SKM-1 treated with dmso at 0.1 percent for 144 hours (cell line): ENCODE results near the gene KLHDC10.
A peak's percentile ranks its signal among the peaks of the same experiment; 100 is the strongest.
"Not testable (repeated sequence)": the region's sequence is repeated elsewhere in the genome, so short reads cannot be mapped to it uniquely, and the experiment has no call there.

Experiments used
- DNase-seq: peaks from one replicate; lab custom pipeline; 2025; ENCODE audit not compliant: unreplicated experiment; lab: John Stamatoyannopoulos, UW

KLHDC10 gene

DNA sequence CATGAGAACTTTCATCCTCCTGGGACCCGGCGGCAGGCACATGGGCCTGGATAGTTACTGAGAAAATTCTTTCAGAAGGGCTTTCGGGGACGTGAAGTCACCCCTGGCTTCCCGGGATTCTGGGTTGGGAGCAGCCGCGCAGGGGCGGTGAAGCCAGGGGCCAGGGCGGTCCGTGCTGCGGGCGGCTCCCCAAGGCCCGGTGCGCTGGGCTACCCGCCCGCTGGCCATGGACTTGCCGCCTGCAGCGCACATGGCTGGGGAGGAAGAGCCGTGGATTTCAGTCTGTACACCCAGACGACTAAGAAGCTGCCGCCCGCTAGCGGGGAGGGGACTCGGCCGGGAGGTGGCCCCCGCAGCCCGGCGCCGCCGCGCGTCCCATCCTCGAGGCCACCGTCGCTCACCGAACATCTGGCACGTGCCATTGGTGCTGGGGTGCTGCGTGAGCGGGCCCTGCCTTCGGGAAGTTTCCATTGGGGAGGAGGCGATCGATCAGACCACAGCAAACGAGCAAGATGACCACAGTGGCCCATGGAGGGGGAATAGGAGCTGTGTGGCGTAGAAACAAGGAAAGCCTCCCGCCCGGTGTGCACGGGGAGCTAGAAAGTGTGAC lies 70.3 kb downstream of the KLHDC10 start:
- no peak for DNase-seq

DNA sequence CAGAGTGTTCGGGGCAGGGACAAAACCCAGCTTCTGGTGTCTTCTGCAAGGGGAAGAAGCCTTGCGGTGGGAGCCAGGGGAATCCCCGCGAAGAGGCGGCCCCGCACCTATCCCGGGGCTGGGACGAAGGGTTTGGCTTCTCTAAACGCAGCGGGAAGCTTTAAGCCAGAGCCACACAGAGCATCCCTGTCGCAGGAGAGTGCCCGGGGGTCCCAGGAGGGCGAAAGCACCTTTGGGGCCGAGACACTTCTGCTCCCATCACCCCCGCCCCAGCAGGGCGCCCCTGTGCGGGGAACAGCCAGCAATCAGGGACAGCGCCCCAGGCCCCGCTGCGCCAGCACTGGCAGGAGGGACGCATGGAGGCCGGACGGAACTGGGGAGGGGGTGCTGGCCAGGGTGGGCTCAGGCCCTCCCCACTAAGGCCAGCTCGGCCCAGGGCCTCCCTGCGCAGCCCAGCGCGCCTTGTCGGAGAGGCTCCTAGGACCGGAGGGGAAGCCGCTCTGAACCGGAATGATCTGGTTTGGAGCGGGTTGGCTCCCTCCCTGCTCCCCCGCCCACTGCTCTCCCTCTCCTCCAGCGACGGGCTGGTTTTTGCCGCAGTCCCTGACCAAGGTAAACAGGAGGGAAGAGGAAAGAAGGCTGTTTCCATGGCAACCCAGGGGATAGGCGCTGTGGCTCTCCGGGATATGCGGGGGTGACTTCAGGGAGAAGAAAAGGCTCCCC lies 71.0 kb downstream of the KLHDC10 start:
- DNase-seq = no peak

DNA sequence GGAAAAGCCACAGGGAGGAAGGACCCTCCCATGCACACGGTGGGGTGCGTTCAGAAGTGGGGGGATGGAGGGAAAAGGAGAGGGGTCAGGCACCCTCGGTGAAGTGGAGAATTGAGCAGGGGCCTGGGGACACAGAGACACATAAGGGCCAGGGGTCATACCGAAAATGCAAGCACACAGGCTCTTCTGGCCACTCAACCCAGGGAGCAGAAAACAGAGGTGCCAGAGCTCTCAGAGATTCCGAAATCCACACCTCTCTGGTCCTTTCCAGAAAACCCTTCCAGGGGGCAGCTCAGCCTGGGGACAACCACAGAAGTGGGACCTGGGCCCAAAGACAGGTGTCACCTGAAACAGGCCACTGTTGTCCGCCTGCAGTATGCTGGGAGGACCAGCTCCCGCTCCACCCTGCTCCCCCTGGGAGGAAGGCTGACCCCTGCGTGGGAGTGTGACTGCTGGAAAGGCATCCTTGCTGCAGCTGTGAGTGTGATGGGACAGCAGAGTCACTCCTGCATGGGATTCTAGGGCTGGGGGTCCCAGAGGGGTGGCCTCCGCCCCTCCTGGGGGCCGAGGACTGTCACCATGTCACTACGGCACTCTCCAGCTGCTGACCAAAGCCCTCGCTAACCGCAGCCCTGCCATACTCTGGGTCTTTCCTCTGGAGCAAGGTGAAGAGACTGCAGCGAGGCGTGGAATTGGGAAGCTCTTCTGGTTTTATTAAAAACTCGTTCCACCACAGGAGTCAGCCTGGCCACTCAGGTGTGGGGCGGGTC lies 71.7 kb downstream of the KLHDC10 start:
- DNase-seq = no peak

DNA sequence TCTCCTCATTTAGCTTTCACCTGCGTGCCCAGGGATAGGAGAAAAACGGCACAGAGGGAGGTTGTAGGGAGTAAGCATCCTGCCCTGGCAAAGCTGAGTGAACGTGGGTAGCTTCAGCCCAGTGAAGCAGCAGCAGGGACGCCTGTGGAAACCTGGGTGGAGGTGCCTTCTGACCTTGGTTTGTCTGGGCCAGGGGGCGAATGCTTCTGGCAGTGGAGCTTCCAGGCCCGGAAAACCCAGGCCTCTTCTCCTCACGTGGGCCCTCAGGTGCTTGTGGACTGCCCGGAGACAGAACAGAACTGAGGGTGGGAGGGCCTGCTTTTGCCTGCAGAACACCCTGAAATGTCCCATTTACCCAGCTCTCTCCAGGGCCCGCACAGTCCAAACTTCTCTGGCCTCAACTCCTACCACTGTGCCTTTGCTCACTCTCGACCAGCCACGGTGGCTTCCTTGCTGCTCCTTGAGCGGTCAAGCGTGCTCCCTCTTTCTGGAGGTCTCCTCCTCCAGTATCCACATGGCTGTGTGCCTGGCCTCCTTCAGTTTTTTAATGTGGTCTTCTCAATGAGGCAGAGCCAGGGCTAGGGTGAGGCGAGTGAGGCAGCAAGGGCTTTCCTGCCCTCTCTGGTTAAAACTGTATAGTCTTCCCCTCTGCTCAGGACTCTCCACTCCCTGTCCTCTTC lies 72.5 kb downstream of the KLHDC10 start:
- no peak for DNase-seq

DNA sequence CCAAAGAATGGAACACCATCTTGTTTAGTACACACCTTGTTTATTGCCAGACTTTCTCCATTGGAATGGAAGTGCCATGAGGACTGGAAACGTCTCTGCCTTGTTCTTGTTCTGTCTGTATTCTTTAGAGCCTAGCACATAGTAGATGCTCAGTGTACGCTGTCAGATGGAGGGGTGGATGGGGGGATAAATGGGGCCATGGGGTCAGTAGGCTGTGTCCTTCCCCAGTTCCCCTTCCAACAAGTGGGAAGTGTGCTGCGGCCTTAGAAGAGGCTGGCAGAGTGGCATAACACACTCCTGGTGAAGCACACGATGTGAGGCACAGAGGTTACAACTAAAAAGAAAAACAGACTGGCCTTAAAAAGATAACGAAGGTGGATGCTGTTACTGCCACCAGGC lies 73.0 kb downstream of the KLHDC10 start:
- no peak for DNase-seq

DNA sequence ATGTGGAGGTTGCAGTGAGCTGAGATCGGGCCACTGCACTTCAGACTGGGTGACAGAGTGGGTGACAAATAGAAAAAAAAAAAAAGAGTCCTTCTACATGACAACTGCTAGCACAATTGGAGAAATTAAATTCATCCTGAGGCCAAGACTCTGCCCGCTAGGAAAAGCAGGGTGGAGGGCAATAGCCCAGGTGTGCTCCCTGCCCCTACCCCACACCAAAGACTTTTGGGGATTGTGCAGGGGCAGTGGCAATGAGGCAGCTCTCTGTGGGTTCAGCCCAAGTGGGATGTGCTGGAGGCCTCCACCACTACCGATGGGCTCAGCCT lies 73.6 kb downstream of the KLHDC10 start:
- no peak for DNase-seq

DNA sequence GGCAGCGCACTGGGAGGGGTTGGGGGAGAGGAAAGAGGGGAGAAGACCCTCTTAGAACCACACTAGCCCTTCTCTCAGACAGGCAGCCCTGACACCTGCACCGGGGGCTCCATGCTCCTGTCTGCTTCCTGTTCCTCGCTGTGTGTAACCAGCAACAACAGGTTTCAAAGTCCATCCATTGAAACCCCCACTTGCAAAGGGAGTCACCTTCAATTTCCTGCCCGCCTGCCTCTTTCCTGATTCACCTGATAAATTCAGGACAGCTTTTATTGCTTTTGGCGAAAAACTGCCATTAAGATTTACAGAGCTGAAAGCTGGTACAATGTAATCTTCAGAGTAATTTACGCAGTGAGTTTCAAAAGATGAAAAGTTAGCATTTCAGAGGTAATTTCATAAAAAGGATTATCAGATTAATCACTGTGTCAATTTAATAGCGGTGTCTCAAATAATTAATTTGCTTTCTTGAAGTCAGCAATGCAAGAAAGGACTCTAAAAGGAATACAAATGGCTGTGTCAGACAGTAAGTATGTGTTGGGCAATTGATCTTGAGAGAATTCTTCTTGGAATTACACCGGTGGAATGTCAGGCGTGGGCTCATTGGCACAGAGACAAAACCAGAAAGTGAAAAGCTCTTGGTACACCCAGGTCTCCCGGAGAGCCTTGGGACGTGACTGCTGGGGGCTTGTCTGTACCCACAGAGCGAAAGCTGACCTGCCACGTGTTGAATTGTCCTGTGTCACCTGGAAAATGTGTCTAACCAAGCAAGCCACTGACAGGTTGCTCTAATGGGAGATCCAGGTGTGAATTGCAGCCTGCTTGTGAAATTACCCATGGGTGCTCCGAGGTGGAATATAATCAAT lies 74.2 kb downstream of the KLHDC10 start:
- no peak for DNase-seq

DNA sequence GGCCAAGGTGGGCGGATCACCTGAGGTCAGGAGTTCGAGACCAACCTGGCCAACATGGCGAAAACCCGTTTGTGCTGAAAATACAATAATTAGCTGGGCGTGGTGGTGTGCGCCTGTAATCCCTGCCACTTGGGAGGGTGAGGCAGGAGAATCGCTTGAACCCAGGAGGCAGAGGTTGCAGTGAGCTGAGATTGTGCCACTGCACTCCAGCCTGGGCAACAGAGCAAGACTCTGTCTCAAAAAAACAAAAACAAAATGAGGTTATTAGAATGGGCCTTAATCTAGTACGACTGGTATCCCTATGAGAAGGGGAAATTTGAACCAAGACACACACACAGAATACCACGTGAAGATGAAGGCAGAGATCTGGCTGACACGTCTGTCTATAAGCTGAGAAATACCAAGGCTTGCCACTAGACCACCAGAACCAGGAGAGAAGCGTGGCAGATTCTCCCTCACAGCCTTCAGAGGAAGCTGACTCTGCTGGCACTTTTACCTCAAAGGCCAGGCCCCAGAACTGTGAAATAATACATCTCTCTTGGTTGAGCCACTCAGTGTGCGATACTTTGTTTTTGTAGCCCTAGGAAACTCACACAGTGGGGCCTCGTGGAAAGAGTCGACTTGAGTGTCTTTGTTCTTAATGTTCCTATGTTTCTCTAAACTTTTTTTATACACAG lies 75.2 kb downstream of the KLHDC10 start:
- no peak for DNase-seq

DNA sequence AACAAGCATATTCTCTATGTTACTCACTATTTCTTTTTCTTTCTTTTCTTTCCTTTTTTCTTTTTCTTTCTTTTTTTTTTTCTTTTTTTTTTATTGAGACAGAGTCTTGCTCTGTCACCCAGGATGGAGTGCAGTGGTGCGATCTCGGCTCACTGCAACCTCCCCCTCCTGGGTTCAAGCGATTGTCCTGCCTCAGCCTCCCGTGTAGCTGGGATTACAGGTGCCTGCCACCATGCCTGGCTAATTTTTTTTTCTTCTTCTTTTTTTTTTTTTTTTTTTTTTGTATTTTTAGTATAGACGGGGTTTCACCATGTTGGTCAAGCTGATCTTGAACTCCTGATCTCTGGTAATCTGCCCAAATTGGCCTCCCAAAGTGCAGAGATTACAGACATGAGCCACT lies 75.8 kb downstream of the KLHDC10 start:
- not testable (repeated sequence) for DNase-seq

DNA sequence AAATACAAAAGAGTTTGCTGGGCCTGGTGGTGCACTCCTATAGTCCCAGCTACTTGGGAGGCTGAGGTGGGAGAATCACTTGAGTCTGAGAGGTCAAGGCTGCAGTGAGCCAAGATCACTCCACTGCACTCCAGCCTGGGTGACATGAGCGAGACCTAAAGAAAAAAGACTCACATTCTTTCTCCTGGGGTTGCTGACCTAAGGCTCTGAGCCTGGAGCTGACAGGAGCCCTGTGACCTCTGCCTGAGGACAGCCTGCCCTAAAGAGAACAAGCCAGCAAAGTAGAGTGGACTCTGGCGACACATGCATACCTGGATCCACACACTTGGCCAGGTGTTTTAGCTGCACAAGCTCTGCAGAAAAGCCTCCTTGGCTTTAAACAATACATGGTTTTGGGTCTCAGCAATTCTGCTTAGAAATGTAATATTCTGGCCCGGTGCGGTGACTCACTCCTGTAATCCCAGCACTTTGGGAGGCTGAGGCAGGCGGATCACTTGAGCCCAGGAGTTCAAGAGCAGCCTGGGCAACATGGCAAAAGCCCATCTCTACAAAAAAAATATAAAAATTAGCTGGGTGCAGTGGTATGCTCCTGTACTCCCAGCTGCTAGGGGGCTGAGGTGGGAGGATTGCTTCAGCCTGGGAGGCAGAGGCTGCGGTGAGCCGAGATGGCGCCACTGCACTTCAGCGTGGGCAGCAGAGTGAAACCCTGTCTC lies 76.5 kb downstream of the KLHDC10 start:
- DNase-seq = no peak

DNA sequence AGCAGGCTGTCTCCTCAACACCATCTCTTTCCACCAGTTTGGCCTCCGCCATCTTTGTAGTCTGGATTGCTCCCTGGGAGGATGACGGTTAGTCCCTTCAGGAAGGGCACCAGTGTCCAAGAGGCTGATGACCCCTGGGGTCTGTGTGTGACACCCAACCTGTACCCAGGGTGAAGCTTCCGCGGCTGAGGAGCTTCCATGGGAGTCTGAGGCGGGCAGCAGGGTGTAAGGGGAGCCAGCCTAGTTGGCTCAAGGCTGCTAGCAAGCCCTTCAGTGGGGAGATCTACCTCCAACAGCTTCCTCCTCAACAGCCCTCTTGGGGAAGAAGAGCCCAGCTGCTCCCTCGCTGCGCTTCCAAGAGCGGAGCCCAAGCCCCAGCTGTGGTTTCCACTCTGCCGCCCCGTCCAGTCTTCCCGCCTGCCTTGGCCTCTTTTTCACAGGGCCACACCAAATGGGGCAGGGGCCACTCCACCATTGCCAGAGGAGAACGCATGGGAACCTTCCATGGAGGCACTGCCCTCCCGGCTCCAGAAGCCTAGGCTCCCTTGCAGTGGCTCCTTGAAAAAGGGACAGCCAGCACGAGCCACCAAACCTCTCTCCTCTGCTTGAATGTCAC lies 77.5 kb downstream of the KLHDC10 start:
- DNase-seq = no peak

DNA sequence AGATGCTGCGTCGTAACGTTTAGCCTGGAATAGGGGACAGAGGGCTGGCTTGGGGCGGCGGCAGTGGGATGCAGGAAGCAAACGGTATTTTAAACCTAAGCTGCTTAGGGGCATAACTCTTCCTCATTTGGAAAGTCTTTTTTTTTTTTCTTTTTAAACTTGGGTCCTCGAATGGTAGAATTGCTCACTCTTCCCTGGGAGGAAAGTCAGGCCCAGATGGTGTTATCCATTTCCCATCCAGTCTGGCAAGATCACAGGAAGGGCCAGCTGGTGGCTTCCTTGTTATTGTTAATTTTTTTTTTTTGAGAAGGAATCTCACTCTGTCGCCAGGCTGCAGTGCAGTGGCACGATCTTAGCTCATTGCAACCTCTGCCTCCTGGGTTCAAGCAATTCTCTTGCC lies 78.2 kb downstream of the KLHDC10 start:
- no peak for DNase-seq

DNA sequence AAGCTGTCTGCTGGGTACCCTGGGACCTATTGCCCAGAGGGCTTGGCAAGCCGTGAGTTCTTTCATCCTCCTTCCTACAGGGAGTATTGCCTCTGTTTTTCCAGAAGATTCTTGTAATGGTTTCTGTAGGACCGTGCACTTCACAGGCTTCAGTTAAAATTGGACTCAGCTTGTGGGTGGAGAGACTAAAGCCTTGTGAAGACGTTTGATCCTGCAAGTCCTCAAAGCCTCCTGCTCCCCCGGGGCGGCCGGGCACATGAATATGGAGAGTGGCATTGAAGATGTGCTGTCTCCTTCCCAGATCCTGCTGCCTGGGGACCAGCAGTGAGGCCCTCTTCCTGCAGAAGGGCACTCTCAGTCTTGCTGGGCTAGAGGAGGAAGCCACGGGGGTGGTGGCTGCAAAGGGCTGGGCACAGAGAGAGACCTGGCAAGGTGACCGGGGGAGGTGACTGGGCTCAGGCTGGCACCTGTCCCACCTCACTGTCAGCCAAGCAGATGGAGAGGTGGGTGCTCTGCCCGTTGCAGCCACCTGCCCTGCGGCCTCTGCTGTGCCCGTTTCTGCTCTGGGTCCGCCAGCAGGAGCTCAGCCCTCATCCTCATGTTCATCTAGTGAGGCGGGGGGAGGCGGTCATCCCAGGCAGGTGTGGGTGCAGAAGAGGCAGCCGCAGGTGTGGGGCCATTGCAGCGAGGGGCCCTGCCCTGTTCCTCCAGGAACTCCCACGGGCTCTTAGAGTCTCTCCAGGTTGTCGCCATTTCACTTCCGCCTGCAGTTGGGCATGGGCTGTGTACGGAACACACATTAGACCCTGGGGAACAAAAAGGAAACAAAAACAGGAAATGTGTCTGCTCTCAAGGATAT lies 79.2 kb downstream of the KLHDC10 start:
- no peak for DNase-seq

DNA sequence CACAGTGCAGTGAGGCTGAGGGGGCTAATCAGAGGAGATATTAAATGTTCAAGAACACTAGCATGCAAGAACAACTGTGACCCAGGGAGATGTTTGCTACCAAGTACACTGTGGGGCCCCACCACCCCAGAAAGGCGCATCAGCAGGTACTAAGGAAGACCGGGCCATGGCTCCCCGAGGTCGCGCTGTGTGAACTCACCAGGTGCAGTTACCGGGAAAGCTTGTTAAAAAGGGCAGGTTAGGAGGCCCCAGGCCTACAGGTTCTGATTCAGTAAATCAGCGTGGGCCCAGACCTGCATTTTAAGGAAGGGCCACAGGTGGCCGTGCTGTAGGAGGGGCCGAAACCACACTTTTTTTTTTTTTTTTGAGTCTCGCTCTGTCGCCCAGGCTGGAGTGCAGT lies 80.3 kb downstream of the KLHDC10 start:
- no peak for DNase-seq

DNA sequence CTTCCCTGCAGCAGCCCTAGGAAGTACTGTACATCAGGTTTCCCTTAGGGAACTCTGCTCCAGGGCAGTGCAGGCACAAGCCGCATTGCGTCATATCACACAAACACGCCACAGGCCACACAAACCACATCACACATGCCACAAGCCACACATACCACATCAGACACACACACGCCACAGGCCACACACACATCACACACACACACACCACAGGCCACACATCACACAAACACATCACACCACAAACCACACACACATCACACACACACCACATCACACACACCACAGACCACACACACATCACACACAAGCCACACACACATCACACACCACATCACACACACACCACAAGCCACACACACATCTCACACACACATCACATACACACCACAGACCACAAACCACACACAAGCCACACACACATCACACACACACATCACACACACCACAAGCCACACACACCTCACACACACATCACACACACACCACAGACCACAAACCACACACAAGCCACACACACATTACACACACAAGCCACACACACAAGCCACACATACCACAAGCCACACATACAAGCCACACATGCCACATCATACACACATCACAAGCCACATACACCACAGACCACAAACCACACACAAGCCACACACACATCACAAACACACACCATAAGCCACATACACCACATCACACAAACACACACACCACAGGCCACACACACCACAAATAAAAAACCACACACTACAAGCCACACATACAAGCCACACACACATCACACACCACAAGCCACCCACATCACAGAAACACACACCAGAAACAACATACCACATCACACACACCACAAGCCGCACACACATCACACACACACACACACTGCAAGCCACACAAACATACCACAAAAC lies 81.5 kb downstream of the KLHDC10 start:
- peak; percentile 6 for DNase-seq

DNA sequence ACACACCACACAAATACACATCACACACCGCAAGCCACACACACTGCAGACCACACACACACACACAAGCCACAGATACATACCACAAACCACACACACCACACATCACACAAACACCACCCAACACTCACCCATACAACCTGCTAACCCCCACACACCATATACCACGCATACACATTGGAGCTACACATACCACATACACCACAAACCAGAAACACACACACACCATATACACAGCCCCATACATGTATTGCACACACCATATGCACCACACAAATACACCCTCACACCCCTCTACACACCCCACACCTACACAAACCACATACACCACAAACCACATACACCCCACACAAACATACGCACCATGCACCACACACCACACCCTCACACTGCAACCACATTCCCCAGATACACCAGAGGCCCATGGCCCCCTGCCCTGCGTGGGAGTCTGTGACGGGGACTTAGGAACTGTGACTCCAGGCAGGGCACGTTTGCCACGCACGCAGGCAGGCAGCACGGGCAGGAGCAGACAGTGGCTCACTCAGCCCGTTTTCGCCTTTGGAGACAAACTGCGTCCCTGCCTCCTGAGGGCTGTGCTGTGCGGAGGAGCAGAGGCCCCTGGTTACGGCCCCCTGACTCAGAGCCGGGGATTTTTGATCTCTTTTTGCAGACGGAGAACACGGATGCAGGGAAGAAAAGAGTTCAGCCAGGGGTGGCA lies 82.3 kb downstream of the KLHDC10 start:
- DNase-seq = no peak
